ENCODE data around the gene COMMD8.
"Not testable (repeated sequence)": the region's sequence is repeated elsewhere in the genome, so short reads cannot be mapped to it uniquely, and the experiment has no call there.

DNA sequence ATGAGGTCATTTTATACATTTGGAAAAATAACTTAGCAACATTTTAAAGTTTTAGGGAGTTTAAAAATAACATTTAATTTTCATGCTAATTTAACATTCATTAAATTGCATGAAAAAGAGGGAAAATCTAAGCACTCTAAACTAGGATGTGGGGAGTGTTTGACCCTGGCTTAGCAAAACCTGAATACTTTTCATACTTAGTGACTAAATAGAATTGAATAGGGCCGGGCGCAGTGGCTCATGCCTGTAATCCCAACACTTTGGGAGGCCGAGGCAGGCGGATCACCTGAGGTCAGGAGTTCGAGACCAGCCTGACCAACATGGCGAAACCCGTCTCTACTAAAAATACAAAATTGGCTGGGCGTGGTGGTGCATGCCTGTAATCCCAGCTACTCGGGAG lies 23.2 kb upstream of the COMMD8 start:
- TF ChIP-seq POLR2AphosphoS5 (IDR thresholded peaks at IDR 0.05; ENCODE audit: borderline replicate concordance, low read depth, low read length); EZH2 (IDR thresholded peaks at IDR 0.05); FOXP2 (optimal IDR thresholded peaks at IDR 0.05; ENCODE audit: control extremely low read depth, extremely low read length, insufficient read depth): not testable (repeated sequence)

All from SK-N-MC (cell line).